ENCODE data around the gene NIPA2.

Gene NIPA2

DNA sequence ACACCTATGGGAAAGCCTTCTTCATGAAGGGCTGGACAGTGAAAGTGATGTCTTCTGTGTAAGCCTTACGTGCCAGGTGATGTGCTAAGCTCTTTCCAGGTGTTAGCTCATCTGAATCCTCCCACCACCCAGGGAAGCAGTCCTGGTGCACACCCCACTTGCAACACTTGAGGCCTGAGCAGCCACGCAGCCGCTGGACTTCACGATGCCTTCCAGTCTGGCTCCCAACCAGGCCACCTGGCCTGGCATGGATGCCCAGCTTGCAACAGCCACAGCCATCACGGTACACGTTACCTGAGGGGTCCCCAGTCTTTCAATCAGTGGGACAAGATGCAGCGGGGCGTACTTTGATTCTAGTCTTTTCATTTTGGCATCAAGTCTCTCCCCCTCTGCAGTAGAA, 35.8 kb downstream of the NIPA2 start:
- H3K9me3 ChIP-seq, result no peaks in the 10 kb centered on the region; the same call in 1 of the 2 replicates
- H3K4me1 ChIP-seq, result no peaks in the 10 kb centered on the region
- in situ Hi-C loops (cut with MboI; ENCODE audit: low sequenced_read_pairs), result no loop called here
- H3K27me3 ChIP-seq (ENCODE audit: low read depth), result no peaks in the 10 kb centered on the region
- DNase-seq (ENCODE audit: low spot score in 2 of 2), result no peak
- H3K4me3 ChIP-seq, result no peak overlapping the region
- peaks cover 76% of the 10 kb centered on the region for H3K36me3 ChIP-seq (replicated peaks)

GRCh38 chr15:22874966-22875365, 36.5 kb downstream of the NIPA2 start:
- Histone ChIP-seq H3K4me3 (no peak overlapping the region), H3K36me3 (replicated peaks) (peaks cover 70% of the 10 kb centered on the region), H3K9me3 (no peaks in the 10 kb centered on the region; the same call in 1 of the 2 replicates), H3K27me3 (ENCODE audit: low read depth) (no peaks in the 10 kb centered on the region), H3K4me1 (no peaks in the 10 kb centered on the region)
- DNase-seq (ENCODE audit: low spot score in 2 of 2), result no peak
- in situ Hi-C loops (cut with MboI; ENCODE audit: low sequenced_read_pairs), result no loop called here

- Histone ChIP-seq H3K27me3 (ENCODE audit: low read depth) (no peaks in the 10 kb centered on the region), H3K36me3 (replicated peaks) (peaks cover 67% of the 10 kb centered on the region), H3K4me1 (no peaks in the 10 kb centered on the region), H3K9me3 (no peaks in the 10 kb centered on the region), H3K4me3 (no peak overlapping the region)
- no peak for DNase-seq (ENCODE audit: low spot score in 2 of 2)
- in situ Hi-C loops (cut with MboI; ENCODE audit: low sequenced_read_pairs), result no loop called here
These were observed 38.7 kb downstream of the NIPA2 start for GRCh38 chr15:22877117-22877516.

DNA sequence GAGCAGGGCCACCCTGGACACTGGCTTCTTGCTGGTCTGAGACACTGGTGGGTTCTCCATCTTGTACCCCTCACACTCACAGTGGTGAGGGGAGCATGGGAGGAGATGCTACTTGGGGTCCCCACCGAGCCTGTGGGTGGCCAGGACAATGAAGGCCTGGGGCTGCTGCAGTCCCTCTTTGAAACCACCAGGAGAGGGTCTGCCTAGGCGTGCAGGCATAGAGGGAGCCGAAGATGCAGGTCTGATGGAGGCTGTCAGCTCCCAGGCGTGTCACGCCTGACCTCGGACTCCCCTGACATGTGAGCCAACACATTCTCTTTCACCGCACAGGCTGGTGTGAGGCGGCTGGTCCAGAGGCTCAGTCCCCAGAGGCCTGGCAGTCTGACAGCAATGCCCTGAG, 39.1 kb downstream of the NIPA2 start:
- Histone ChIP-seq H3K9me3 (no peaks in the 10 kb centered on the region), H3K4me3 (no peak overlapping the region), H3K36me3 (replicated peaks) (peaks cover 67% of the 10 kb centered on the region), H3K4me1 (no peaks in the 10 kb centered on the region), H3K27me3 (ENCODE audit: low read depth) (no peaks in the 10 kb centered on the region)
- DNase-seq (ENCODE audit: low spot score in 2 of 2), result no peak
- in situ Hi-C loops (cut with MboI; ENCODE audit: low sequenced_read_pairs), result no loop called here

DNA sequence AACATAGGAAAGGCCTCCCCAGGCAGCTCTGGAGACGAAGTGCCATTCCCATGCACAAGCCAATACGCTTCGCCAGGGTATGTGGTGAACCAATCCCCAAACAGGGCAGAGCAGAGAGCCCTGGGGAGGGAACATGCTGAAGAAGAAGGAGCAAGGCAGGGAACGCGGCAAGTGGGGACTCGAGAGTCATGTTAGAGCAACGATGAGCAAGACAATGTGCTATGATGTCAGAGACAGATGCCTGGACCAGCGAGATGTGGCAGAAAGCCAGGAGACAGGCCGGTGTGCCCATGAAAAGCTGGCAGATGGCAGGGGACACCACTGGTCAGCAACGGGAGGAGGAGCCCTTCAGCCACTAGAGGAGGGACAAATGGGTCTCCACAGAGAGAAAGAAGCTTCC, 39.6 kb downstream of the NIPA2 start:
- Histone ChIP-seq H3K9me3 (no peaks in the 10 kb centered on the region), H3K27me3 (ENCODE audit: low read depth) (no peaks in the 10 kb centered on the region), H3K36me3 (replicated peaks) (peaks cover 67% of the 10 kb centered on the region), H3K4me1 (no peaks in the 10 kb centered on the region), H3K4me3 (no peak overlapping the region)
- DNase-seq (ENCODE audit: low spot score in 2 of 2), result no peak
- in situ Hi-C loops (cut with MboI; ENCODE audit: low sequenced_read_pairs), result no loop called here

DNA sequence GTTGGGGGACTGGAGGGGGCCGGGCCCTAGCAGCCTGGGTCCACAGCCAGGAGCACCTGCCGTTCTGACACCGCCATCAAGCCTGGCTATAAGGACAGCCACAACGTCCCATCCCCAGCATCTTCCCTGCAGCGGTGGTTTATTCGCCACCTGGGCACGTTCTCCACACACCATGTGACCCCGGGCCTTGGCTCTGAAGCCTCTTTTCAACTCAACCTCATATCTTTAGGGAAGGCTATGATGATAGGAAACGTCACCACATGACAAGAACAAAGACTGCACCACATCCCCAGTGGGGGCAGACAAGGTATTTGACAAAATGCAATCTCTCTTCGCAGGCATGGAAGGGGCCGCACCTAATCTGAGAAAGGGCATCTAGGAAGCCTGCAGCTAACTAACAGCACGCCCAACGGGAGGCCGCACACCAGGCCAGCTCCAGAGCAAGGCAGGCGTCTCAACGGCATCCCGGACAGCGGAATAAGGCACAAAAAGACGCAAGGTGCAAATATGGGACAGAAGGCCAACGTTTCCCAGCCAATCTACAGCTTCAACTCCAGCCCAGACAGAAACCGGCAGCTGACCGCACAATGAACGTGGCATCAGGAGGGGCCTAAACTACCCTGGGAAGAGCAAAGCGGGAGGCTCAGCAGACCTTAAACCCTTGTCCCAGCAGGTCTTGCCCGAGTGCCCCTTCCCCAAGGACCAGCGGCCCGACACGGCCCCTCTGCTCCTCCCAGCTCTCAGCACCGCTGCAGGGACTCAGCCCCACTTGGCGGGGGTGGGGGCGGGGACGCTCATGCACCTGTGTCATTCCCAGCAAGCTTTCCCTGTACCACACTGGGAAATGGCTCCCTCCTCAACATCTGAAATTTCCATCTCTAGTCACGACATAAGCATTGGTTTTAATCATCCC, 41.9 kb downstream of the NIPA2 start:
- in situ Hi-C loops (cut with MboI; ENCODE audit: low sequenced_read_pairs), result no loop called here
- no peaks in the 10 kb centered on the region for H3K9me3 ChIP-seq
- H3K4me1 ChIP-seq, result no peaks in the 10 kb centered on the region
- H3K27me3 ChIP-seq (ENCODE audit: low read depth), result no peaks in the 10 kb centered on the region
- H3K36me3 ChIP-seq (replicated peaks), result peaks cover 51% of the 10 kb centered on the region
- DNase-seq (ENCODE audit: low spot score in 2 of 2), result no peak
- H3K4me3 ChIP-seq, result no peak overlapping the region

DNA sequence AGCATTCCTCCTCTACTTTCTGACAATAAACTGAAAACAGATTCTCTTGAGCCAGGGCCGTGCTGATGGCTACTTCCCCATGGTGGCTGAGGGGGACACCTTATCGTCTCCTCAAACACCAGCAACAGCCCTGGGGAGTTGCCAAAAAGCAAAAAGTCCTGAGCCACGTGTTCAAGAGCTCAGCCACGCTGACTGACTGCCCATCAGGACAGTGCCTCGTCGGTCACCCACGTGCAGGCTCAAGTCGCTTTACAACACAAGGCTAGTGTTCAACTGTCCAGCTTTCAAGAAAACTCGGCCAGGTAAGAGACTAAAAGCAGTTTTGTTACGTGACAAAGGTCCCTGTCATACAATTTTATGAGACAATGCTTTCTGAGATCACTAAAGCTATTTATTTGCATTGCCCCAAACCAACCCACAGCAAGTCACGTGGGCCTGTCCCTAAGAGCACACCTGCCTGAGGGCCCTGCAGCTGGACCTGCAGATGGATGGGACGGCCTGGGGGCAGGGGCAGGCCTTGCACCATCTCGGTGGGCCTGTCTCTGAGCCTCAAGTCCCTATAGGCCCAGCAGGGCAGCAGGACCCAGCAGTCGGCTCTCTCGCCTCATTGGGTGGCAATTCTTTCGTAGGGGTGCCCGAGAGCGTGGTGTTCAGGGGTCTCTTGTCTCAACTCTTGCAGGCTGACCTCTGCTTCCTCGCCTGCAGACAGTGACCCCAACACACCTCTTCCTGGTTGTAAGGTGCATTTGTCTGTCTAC, 42.7 kb downstream of the NIPA2 start:
- no peaks in the 10 kb centered on the region for H3K9me3 ChIP-seq
- no peaks in the 10 kb centered on the region for H3K4me1 ChIP-seq
- no peak overlapping the region for H3K4me3 ChIP-seq
- no peak for DNase-seq (ENCODE audit: low spot score in 2 of 2)
- in situ Hi-C loops (cut with MboI; ENCODE audit: low sequenced_read_pairs), result no loop called here
- peaks cover 47% of the 10 kb centered on the region for H3K36me3 ChIP-seq (replicated peaks)
- H3K27me3 ChIP-seq (ENCODE audit: low read depth), result no peaks in the 10 kb centered on the region

GRCh38 chr15:22881739-22882440, 43.4 kb downstream of the NIPA2 start:
- Histone ChIP-seq H3K27me3 (ENCODE audit: low read depth) (no peaks in the 10 kb centered on the region), H3K9me3 (no peaks in the 10 kb centered on the region), H3K4me3 (no peak overlapping the region), H3K36me3 (replicated peaks) (peaks cover 40% of the 10 kb centered on the region), H3K4me1 (no peaks in the 10 kb centered on the region)
- DNase-seq (ENCODE audit: low spot score in 2 of 2), result no peak
- in situ Hi-C loops (cut with MboI; ENCODE audit: low sequenced_read_pairs), result no loop called here

- H3K4me1 ChIP-seq, result no peaks in the 10 kb centered on the region
- in situ Hi-C loops (cut with MboI; ENCODE audit: low sequenced_read_pairs), result no loop called here
- H3K27me3 ChIP-seq (ENCODE audit: low read depth), result no peaks in the 10 kb centered on the region
- no peak for DNase-seq (ENCODE audit: low spot score in 2 of 2)
- no peaks in the 10 kb centered on the region for H3K9me3 ChIP-seq
- no peak overlapping the region for H3K4me3 ChIP-seq
- H3K36me3 ChIP-seq (replicated peaks), result peaks cover 40% of the 10 kb centered on the region
These were observed 44.7 kb downstream of the NIPA2 start for GRCh38 chr15:22883196-22883595.

DNA sequence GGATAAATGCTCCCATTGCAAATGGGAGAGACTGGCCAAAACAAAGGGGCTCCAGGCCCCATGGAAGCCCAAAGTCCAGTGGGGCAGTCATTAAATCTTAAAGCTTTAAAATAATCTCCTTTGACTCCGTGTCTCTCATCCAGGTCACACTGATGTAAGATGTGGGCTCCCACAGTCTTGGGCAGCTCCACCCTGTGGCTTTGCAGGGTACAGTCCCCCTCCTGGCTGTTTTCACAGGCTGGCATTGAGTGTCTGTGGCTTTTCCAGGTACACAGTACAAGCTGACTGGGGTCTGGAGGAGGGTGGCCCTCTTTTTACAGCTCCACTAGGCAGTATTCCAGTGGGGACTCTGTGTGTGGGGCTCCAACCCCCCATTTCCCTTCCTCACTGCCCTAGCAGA, 45.9 kb downstream of the NIPA2 start:
- DNase-seq (ENCODE audit: low spot score in 2 of 2), result peak in 1 of 2 experiments; percentile 30
- H3K4me3 ChIP-seq, result no peak overlapping the region
- H3K4me1 ChIP-seq, result no peaks in the 10 kb centered on the region
- H3K9me3 ChIP-seq, result no peaks in the 10 kb centered on the region
- in situ Hi-C loops (cut with MboI; ENCODE audit: low sequenced_read_pairs), result no loop called here
- peaks cover 37% of the 10 kb centered on the region for H3K36me3 ChIP-seq (replicated peaks)
- no peaks in the 10 kb centered on the region for H3K27me3 ChIP-seq (ENCODE audit: low read depth)

- DNase-seq (ENCODE audit: low spot score in 2 of 2), result no peak
- no peaks in the 10 kb centered on the region for H3K4me1 ChIP-seq
- in situ Hi-C loops (cut with MboI; ENCODE audit: low sequenced_read_pairs), result no loop called here
- no peaks in the 10 kb centered on the region for H3K27me3 ChIP-seq (ENCODE audit: low read depth)
- no peak overlapping the region for H3K4me3 ChIP-seq
- peaks cover 36% of the 10 kb centered on the region for H3K36me3 ChIP-seq (replicated peaks)
- no peaks in the 10 kb centered on the region for H3K9me3 ChIP-seq
These were observed 46.7 kb downstream of the NIPA2 start for GRCh38 chr15:22885120-22885519.

DNA sequence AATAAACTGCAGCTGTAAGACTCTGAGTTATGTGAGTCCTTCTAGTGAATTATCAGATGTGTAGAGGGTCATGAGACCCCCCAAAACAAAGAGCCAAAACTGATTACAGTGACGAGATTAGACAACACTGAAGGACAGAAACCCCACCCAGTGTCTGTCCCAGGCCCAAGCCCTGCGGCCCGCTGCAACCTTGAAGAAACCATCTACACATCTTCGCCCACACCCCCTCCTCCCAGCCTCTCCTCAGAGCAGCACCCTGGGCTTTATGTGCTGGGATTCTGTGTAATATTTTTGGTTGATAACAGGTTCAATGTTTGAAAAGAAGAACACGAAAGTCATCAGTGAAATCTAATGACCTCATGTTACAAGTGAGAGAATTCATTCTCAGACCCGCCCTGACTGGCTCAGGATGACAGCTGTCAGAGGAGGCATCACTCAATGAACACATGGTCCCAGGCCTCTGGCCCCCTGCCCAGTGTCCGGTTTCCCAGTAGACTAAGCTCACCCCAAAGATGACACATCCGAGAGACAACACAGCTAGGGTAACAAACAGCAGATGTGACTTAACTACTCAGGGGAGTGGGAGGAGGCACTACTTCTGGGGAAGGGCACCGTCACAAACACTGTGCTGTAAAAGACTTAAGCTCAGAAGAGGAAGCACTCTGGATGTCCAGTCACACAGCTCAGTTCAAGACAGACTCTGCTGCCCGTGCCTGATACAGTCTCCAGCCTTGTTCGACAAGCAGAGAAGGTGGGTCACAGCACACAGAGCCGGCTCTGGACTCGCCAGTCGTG, 48.9 kb downstream of the NIPA2 start:
- Histone ChIP-seq H3K36me3 (replicated peaks) (peaks cover 32% of the 10 kb centered on the region), H3K4me1 (no peaks in the 10 kb centered on the region), H3K27me3 (ENCODE audit: low read depth) (no peaks in the 10 kb centered on the region), H3K4me3 (no peak overlapping the region), H3K9me3 (no peaks in the 10 kb centered on the region)
- no peak for DNase-seq (ENCODE audit: low spot score in 2 of 2)
- in situ Hi-C loops (cut with MboI; ENCODE audit: low sequenced_read_pairs), result no loop called here

- H3K27me3 ChIP-seq (ENCODE audit: low read depth), result no peaks in the 10 kb centered on the region
- H3K9me3 ChIP-seq, result no peaks in the 10 kb centered on the region
- DNase-seq (ENCODE audit: low spot score in 2 of 2), result no peak
- no peak overlapping the region for H3K4me3 ChIP-seq
- H3K36me3 ChIP-seq (replicated peaks), result peaks cover 31% of the 10 kb centered on the region
- in situ Hi-C loops (cut with MboI; ENCODE audit: low sequenced_read_pairs), result no loop called here
- no peaks in the 10 kb centered on the region for H3K4me1 ChIP-seq
These were observed 49.8 kb downstream of the NIPA2 start for GRCh38 chr15:22888120-22888859.
